Body of pancreas (tissue), 4 donors: ENCODE measurements around the gene AIP.

ENCODE experiments used
- CTCF ChIP-seq, 7 experiments: fragments of 450-650 bp in 4 of 7; fragments of 200-600 bp in 3 of 7; sonication (generic) in 3 of 7; IDR thresholded peaks; one replicate each; pipeline ENCODE4 v1.5.1; 2016 to 2019; ENCODE audit warnings: antibody characterized with exemption in 7 of 7
- POLR2A ChIP-seq, 3 donors: fragments of 450-650 bp; IDR thresholded peaks; one replicate each; pipeline ENCODE4 v1.6.1; 2016; ENCODE audit warnings: antibody characterized with exemption in 3 of 3, mild to moderate bottlenecking in 2 of 3

DNA sequence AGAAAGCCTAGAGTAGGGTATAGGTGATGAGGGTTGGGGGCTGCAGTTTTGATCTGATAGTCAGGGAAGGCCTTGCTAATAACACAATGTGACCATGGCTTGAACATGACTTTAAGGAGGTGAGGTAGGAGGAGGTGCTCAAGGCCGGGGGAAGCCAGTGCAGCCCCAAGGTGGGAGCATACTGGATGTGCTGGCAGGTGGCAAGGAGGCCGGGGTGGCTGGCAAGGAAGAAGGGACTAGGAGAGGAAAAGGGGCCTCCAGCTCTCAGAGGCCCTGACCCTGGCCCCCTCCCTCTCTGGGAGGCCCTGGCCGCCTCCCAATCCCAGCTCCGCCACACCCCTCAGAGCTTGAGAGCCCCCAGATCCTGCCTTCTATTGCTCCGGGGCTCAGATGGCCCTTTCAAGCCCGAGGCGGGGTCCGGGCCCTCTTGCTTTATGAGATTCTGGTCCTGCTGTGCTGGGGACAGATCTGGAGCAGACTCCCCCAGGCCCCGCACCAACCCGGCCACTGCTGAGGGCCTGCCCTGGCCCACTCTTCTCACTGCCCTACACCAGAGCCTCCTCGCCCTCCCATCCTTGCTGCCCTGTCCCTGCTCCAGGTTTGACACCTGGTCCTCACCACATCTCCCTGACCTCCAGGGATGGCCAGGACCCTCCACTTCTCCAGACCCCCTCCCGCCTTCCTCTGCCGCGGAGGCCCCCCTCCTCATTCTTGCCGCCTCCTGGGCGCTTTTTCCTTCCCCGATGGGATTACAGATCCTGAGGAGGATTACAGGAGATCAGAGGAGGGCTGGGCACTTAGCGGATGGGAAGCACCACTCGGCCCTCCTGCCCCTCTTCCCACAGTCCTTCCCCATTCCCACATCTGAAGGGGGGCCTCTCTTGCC lies 20.5 kb downstream of the AIP start:
- no peak for TF ChIP-seq CTCF (IDR thresholded peaks at IDR 0.05)
- TF ChIP-seq POLR2A (IDR thresholded peaks at IDR 0.05) = no peak
